GM12864 (cell line): Measurements from ENCODE around the gene OR13J1.

Experiments
- DNase-seq: peaks from one replicate; pipeline ENCODE4 v3.0.0-alpha.2; 2011; ENCODE audit warnings: low read depth
- H3K4me3 ChIP-seq: 2 replicates; pipeline ENCODE4 v1.5.1; 2011; ENCODE audit warnings: mild to moderate bottlenecking, low read depth, low read length, control low read depth
- TF ChIP-seq, protein P1 (sequence below): IDR thresholded peaks from 2 replicates; pipeline ENCODE4 v1.5.1; 2011; ENCODE audit warnings: low read depth, mild to moderate bottlenecking, moderate library complexity, low read length, control low read depth, inconsistent platforms; ENCODE audit errors: missing control alignments

OR13J1 gene

DNA sequence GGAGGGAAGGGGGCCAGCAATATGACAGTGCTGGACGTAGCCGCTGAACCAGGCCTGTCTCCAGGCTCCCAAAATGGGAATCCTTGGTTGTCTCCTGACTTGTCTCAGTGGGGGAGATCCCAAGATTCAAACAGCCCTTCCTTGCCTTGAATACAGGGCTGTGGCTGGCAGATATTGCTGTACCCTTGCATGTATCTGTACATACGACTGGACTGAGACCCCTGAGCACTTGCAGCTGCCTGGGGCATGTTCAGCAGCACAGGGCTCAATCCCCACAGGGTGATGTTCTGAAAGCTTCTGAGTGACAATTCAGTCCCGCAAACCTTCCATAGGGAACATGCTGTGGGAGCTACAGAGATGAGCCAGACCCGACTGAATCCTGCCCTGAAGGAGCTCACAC is 13.3 kb downstream of the OR13J1 start:
- DNase-seq, result no peak
- TF ChIP-seq, protein P1, sequence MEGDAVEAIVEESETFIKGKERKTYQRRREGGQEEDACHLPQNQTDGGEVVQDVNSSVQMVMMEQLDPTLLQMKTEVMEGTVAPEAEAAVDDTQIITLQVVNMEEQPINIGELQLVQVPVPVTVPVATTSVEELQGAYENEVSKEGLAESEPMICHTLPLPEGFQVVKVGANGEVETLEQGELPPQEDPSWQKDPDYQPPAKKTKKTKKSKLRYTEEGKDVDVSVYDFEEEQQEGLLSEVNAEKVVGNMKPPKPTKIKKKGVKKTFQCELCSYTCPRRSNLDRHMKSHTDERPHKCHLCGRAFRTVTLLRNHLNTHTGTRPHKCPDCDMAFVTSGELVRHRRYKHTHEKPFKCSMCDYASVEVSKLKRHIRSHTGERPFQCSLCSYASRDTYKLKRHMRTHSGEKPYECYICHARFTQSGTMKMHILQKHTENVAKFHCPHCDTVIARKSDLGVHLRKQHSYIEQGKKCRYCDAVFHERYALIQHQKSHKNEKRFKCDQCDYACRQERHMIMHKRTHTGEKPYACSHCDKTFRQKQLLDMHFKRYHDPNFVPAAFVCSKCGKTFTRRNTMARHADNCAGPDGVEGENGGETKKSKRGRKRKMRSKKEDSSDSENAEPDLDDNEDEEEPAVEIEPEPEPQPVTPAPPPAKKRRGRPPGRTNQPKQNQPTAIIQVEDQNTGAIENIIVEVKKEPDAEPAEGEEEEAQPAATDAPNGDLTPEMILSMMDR, result no peak

DNA sequence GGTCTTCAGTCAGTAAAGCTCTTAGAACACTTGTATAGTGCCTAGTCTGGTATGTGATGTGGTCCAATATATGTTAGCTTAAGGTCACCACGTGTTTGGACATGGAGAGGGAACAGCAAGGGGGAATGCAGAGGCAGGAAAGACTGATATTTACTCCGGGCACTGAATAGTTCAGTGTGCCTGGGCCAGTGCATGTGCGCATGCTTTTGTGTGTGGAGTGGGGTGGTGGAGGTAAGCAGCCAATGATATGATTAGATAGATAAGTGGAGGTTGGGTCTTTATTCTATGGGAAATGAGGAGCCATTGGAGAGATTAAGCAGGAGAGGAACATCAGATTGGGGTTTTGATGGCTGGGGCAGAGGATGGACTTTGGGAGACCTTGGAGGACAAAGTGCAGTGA is 14.0 kb downstream of the OR13J1 start:
- no peak overlapping the region for H3K4me3 ChIP-seq
- TF ChIP-seq, protein P1, result no peak
- no peak for DNase-seq

More for the DNA sequence above, 13.3 kb downstream of the OR13J1 start:
- no peak overlapping the region for H3K4me3 ChIP-seq

DNA sequence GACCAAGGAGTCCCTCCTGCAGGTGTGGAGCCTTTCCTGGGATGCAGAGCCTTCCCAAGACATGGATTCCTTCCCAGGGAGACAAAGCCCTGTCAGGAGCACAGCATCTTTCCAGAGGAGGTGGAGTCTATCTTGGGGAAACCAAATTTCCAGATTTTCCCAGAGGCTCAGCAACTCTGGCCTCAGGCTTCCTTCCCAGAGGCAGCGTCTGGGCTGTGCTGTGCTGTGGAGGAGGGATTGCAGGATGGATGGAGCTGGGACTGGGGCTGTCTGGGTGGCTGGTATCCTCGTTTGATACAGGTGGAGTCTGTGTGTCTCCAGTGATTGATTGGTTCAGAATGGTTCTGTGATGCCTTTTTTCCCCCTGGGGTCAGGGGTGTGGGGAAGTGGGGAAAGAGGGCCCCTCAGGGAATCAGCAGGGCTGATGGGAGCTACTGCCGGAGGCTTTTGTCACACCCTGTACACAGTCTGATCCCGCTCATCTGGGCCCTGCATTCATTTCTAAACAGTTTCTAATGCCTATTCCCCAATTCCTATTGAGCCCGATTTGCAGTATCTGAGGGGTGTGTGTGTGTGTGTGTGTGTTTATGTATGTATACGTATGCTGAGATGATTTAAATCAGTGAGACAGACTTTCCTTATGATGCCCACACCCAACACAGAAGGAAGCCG is 16.0 kb downstream of the OR13J1 start:
- TF ChIP-seq, protein P1, result no peak
- no peak overlapping the region for H3K4me3 ChIP-seq
- DNase-seq, result no peak

DNA sequence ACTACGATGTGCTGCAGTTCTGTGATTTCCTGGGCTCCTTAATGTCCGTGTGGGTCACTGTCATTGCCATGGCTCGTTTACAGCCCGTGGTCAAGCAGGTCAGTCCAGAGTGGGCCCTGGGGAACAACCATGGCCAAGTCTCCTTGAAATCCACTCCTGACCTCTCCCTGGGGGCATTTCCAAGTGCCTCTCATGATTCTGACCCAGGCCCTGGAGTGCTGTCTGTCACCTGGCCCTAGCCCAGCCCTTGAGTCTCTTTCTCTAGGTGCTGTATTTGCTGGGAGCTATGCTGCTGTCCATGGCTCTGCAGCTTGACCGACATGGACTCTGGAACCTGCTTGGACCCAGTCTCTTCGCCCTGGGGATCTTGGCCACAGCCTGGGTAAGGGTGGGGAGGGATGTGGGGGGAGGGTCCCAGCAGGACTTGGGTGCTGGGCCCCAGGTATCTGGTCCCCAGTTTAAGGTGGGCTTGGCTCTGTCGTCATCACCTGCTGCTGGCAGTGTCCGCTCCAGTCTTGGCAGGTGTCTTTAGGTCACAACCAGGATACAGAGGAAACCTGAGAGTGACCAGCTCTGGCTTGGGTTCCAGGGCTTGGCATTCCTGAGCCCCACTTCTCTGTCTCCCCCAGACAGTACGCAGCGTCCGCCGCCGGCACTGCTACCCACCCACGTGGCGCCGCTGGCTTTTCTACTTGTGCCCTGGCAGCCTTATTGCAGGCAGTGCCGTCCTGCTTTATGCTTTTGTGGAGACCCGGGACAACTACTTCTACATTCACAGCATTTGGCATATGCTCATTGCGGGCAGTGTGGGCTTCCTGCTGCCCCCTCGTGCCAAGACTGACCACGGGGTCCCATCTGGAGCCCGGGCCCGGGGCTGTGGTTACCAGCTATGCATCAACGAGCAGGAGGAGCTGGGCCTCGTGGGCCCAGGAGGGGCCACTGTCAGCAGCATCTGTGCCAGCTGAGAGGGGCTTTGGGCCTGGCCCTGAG is 17.0 kb downstream of the OR13J1 start:
- H3K4me3 ChIP-seq, result no peak overlapping the region
- no peak for DNase-seq
- TF ChIP-seq, protein P1, result no peak

DNA sequence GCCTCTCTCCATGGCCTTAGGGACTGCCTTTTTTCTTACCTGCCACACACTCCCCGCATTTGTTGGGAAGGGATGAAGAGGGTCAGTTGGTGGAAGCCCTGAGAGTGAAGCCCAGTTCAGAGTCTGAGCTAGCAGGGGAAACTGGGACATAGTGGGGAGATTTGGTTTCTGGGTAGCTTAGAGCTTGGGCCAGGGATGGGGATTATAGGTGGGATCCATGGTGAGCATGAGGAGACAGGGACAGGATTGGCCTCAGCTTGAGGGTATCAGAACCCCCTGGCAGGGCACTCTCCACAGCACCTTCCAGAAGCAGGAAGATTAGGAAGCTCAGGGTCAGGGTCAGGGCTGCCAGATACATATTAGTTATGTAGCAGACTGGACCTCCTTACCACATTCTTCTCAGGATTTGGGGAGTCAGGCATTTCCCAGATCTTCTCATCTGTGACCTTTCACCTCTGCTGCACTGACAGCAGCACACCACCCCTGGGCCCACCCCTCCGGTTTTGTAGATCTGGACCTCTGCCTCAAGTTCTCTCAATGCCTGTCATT is 17.9 kb downstream of the OR13J1 start:
- TF ChIP-seq, protein P1, result no peak
- DNase-seq, result no peak
- H3K4me3 ChIP-seq, result no peak overlapping the region

DNA sequence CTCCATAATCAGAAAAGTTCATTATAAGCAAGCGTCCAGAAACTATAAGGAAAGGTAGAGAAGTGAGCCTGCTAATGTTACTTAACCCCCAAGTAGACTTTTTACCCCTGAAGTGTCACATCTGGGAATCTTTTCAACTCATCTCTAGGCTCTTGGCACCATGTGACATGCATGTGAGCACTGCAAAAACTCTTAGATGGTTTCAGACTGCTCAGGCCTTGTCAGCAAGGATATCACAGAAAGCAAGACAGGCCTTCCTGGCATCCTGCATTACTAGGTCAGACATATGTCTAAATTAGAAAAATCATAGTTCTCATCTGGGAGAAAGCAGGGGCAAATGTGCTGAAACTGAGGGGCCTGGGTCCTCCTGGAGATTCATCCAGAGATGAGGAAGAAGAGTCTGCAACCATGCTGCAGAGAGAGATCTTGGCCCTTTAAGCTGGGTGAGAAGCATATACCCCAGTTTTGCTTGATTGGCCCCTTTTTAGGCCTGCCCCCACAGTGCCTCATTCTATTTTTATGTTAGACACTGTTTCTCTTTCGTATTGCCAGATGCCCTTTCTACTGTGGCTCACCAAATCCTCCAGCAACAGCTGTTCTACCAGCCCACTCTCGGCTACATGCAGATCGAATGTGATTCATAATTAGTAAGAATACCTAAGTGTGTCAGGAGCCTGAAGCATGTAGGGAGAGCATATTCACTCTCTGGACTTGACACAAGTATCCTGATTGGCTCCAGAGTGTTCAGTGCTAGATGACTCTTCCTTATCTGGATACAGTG is 22.2 kb downstream of the OR13J1 start:
- TF ChIP-seq, protein P1, result no peak
- H3K4me3 ChIP-seq, result no peak overlapping the region
- peak; percentile 86 for DNase-seq
